ENCODE measurements around the gene SPATS1.

DNA sequence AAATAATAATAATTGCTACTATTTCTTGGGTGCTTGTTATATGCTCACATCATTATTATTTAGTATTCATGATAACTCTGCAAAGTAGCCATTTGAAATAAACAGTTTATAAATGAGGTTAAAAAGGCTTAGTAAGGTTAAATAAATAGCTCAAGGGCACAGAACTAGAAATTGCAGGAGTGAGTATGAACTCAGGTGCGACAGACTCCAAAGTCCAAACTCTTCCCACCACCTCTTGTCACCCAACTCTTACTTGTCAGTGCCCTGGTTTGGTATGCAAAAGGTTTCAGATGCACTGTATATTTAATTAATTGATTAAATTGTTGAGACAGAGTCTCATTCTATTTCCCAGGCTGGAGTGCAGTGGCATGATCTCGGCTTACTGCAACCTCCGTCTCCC is 24.3 kb downstream of the SPATS1 start:
- TF ChIP-seq, protein P1, sequence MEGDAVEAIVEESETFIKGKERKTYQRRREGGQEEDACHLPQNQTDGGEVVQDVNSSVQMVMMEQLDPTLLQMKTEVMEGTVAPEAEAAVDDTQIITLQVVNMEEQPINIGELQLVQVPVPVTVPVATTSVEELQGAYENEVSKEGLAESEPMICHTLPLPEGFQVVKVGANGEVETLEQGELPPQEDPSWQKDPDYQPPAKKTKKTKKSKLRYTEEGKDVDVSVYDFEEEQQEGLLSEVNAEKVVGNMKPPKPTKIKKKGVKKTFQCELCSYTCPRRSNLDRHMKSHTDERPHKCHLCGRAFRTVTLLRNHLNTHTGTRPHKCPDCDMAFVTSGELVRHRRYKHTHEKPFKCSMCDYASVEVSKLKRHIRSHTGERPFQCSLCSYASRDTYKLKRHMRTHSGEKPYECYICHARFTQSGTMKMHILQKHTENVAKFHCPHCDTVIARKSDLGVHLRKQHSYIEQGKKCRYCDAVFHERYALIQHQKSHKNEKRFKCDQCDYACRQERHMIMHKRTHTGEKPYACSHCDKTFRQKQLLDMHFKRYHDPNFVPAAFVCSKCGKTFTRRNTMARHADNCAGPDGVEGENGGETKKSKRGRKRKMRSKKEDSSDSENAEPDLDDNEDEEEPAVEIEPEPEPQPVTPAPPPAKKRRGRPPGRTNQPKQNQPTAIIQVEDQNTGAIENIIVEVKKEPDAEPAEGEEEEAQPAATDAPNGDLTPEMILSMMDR (IDR thresholded peaks at IDR 0.05), result no peak
- no peak for TF ChIP-seq EZH2 (IDR thresholded peaks at IDR 0.05; ENCODE audit: borderline replicate concordance, insufficient read depth, low read depth, low read length, poor library complexity, severe bottlenecking)
